ENCODE results near the gene ARHGAP10. TPM values are rescaled to one million over a fixed set of nuclear protein-coding genes. Genes with fewer than 3 reads are reported as not detected.
"Not testable (repeated sequence)": the region's sequence is repeated elsewhere in the genome, so short reads cannot be mapped to it uniquely, and the experiment has no call there.

ARHGAP10 gene
- total RNA-seq, 1 experiment from 2014 or later = 10.3 TPM

GRCh38 chr4:147794314-147794680 lies 62.4 kb downstream of the ARHGAP10 start:
- no peak for DNase-seq (ENCODE audit: low spot score)

- no peak for DNase-seq (ENCODE audit: low spot score)
Observed at GRCh38 chr4:147794787-147795413, 63.0 kb downstream of the ARHGAP10 start.

- DNase-seq (ENCODE audit: low spot score) = not testable (repeated sequence)
Observed at GRCh38 chr4:147799057-147799456, 67.2 kb downstream of the ARHGAP10 start.

- peak; percentile 62 for DNase-seq (ENCODE audit: low spot score)
Observed at GRCh38 chr4:147799986-147800555, 68.2 kb downstream of the ARHGAP10 start.

- DNase-seq (ENCODE audit: low spot score) = no peak
Observed at GRCh38 chr4:147801820-147802219, 69.9 kb downstream of the ARHGAP10 start.

- no peak for DNase-seq (ENCODE audit: low spot score)
Observed at GRCh38 chr4:147802346-147802745, 70.5 kb downstream of the ARHGAP10 start.

GRCh38 chr4:147805946-147806345 lies 74.1 kb downstream of the ARHGAP10 start:
- no peak for DNase-seq (ENCODE audit: low spot score)

GRCh38 chr4:147808447-147808846 lies 76.6 kb downstream of the ARHGAP10 start:
- no peak for DNase-seq (ENCODE audit: low spot score)

- no peak for DNase-seq (ENCODE audit: low spot score)
Observed at GRCh38 chr4:147809211-147809610, 77.3 kb downstream of the ARHGAP10 start.

GRCh38 chr4:147811878-147812277 lies 80.0 kb downstream of the ARHGAP10 start:
- no peak for DNase-seq (ENCODE audit: low spot score)

- DNase-seq (ENCODE audit: low spot score) = no peak
Observed at GRCh38 chr4:147813109-147813773, 81.4 kb downstream of the ARHGAP10 start.

- DNase-seq (ENCODE audit: low spot score) = no peak
Observed at GRCh38 chr4:147813973-147814372, 82.1 kb downstream of the ARHGAP10 start.

- no peak for DNase-seq (ENCODE audit: low spot score)
Observed at GRCh38 chr4:147814376-147814775, 82.5 kb downstream of the ARHGAP10 start.

GRCh38 chr4:147815741-147816140 lies 83.9 kb downstream of the ARHGAP10 start:
- no peak for DNase-seq (ENCODE audit: low spot score)

- no peak for DNase-seq (ENCODE audit: low spot score)
Observed at GRCh38 chr4:147816382-147817254, 84.7 kb downstream of the ARHGAP10 start.

- no peak for DNase-seq (ENCODE audit: low spot score)
Observed at GRCh38 chr4:147820975-147821374, 89.1 kb downstream of the ARHGAP10 start.

GRCh38 chr4:147821555-147821954 lies 89.7 kb downstream of the ARHGAP10 start:
- no peak for DNase-seq (ENCODE audit: low spot score)

GRCh38 chr4:147822128-147822527 lies 90.2 kb downstream of the ARHGAP10 start:
- no peak for DNase-seq (ENCODE audit: low spot score)

GRCh38 chr4:147823130-147823529 lies 91.2 kb downstream of the ARHGAP10 start:
- no peak for DNase-seq (ENCODE audit: low spot score)

GRCh38 chr4:147824316-147824715 lies 92.4 kb downstream of the ARHGAP10 start:
- DNase-seq (ENCODE audit: low spot score) = no peak

GRCh38 chr4:147824884-147825283 lies 93.0 kb downstream of the ARHGAP10 start:
- DNase-seq (ENCODE audit: low spot score) = no peak
